ENCODE results near the gene BEST3.

GRCh38 chr12:69657376-69658137, 41.5 kb downstream of the BEST3 start:
- TF ChIP-seq, protein P1, sequence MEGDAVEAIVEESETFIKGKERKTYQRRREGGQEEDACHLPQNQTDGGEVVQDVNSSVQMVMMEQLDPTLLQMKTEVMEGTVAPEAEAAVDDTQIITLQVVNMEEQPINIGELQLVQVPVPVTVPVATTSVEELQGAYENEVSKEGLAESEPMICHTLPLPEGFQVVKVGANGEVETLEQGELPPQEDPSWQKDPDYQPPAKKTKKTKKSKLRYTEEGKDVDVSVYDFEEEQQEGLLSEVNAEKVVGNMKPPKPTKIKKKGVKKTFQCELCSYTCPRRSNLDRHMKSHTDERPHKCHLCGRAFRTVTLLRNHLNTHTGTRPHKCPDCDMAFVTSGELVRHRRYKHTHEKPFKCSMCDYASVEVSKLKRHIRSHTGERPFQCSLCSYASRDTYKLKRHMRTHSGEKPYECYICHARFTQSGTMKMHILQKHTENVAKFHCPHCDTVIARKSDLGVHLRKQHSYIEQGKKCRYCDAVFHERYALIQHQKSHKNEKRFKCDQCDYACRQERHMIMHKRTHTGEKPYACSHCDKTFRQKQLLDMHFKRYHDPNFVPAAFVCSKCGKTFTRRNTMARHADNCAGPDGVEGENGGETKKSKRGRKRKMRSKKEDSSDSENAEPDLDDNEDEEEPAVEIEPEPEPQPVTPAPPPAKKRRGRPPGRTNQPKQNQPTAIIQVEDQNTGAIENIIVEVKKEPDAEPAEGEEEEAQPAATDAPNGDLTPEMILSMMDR (conservative IDR thresholded peaks at IDR 0.05; ENCODE audit: low read depth in 2 of 2): no peak
- TF ChIP-seq EZH2 (IDR thresholded peaks at IDR 0.05; ENCODE audit: low read depth, unreplicated experiment) (no peak), CREB1 (CRISPR knock-in tag; IDR thresholded peaks at IDR 0.05; ENCODE audit: low read depth) (no peak), REST (IDR thresholded peaks at IDR 0.05; ENCODE audit: unreplicated experiment) (no peak), JUNB (IDR thresholded peaks at IDR 0.05; ENCODE audit: unreplicated experiment) (no peak), POLR2AphosphoS5 (IDR thresholded peaks at IDR 0.05; ENCODE audit: low read depth) (no peak), ZNF114 (CRISPR knock-in tag; IDR thresholded peaks at IDR 0.05) (no peak), EZH2phosphoT487 (IDR thresholded peaks at IDR 0.05; ENCODE audit: unreplicated experiment) (no peak)

Measured in GM23338 (cell line).